Erythroblast (primary cell): ENCODE data around the gene PGAM2.
A peak's percentile ranks its signal among the peaks of the same experiment; 100 is the strongest.
"Not testable (repeated sequence)": the region's sequence is repeated elsewhere in the genome, so short reads cannot be mapped to it uniquely, and the experiment has no call there.

Experiments
- GATA1 ChIP-seq: IDR thresholded peaks from 2 replicates; pipeline ENCODE4 v1.6.1; 2011; ENCODE audit warnings: low read depth, mild to moderate bottlenecking, control low read depth, low read length, moderate library complexity
- POLR2A ChIP-seq: IDR thresholded peaks from 2 replicates; pipeline ENCODE4 v1.6.1; 2011; ENCODE audit warnings: mild to moderate bottlenecking, low read length

DNA sequence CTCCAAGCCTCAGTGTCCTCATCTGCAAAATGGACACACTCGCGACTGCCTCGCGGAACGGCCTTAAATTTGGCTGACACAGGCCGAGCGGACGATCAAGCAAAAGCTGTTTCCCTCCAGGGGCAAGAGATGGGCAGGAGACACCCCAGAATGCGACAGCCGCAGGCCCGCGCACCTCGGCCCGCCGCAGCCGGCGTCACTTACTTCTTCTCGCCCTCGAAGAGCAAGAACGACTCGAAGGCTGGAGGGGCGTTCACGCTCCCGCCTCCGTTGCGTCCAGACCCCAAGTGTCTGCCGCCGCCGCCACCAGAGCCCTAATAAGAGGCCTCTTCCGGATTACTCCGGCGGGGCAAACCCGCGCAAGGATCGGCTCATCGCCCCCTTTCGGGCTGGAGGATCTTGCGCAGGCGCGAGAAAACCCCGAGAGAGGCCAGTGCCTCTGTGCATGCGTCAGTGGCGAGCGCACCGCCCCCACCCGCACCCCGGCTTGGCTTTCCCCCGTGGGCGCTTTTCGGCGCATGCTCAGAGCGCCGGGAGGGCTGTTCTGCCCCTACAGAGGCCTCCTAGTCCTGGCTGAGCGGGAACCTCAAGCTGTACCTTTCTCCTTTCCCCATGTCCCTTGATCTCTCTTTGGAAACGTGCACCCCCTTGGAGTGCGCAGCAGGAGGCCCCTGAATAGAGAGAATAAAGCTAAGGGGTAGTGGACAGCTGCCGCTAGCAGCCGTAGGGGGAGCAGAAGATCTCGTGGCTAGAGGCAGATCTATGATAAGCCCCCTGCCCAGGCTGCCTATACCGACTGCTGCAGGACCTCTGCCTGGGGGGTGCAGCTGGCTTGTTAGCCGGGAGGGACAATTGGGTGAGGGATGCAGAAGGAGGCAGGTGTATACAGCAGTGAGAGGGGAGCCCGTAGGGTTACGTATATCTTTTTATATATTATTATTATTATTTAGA is 46.2 kb downstream of the PGAM2 start:
- TF ChIP-seq POLR2A, result peak; percentile 81
- not testable (repeated sequence) for TF ChIP-seq GATA1
